ENCODE measurements around the gene MRPS21. TPM values are rescaled to one million over a fixed set of nuclear protein-coding genes. Genes with fewer than 3 reads are reported as not detected.

The MRPS21 gene
- total and polyA plus RNA-seq, 2 of the 8 experiments (the other 6 are each of a cell fraction or from before 2014, with no cell fraction given) = 81.9 to 99.8 TPM

DNA sequence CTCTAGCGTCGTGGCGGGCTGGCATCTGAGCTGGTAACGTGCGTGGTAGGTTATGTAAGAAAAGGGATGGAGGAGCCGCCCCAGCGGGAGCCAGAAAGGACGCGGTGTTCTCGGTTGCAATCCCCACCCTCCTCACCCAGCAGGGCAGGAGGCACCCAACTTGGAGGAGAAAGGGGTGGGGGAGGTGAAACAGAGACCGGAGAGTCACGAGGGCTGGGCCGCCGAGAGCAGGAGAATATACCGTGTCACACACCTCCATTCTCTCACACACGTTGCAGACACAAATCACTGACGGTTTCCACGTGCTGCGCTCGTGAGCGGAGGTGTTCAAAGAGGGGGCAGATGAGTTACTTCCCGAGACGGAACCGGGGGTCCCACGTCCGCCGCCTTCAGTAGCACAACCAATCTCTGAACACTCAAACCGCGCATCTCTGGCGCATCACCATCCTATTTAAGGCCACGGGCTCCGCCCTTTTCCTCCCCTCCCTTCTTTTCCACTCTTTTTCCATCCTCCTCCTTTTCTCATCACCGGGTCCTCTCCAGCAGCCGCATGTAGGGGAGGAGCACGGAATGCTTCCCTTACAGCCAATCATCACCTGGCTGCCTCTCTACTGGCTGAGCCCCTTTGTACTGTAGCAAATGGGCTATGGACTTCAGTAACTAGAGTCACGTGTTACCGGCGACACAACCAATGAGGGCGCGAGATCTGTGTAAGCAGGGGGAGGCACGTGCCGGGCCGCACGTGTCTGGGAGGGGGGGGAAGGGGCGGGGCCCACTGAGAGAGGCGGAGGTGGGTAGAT lies 11.7 kb upstream of the MRPS21 start, which contains the start of gene CIART (continued):
- TF ChIP-seq CTCF (IDR thresholded peaks at IDR 0.05; ENCODE audit: control extremely low read depth in 1 of 3, insufficient read depth in 1 of 3, low read depth in 1 of 3, low read length in 3 of 3) = no peak
- TF ChIP-seq POU5F1 (IDR thresholded peaks at IDR 0.05; ENCODE audit: low read depth, low read length) = no peak
- TF ChIP-seq ZNF274 (IDR thresholded peaks at IDR 0.05; ENCODE audit: borderline replicate concordance, extremely low read depth, low read length) = no peak
- TF ChIP-seq SP1 (IDR thresholded peaks at IDR 0.05; ENCODE audit: low read depth, low read length) = peak; percentile 93
- no peak for TF ChIP-seq CEBPB (IDR thresholded peaks at IDR 0.05; ENCODE audit: low read depth, low read length)
- no peak for TF ChIP-seq CTBP2 (IDR thresholded peaks at IDR 0.05; ENCODE audit: borderline replicate concordance, insufficient read depth, insufficient read length, low read length)
- TF ChIP-seq BCL11A (IDR thresholded peaks at IDR 0.05; ENCODE audit: low read depth in 2 of 2, low read length in 2 of 2) = no peak
- TF ChIP-seq PHF8 (conservative IDR thresholded peaks at IDR 0.05; ENCODE audit: low read depth, low read length) = peak; percentile 57
- no peak for TF ChIP-seq KDM4A (IDR thresholded peaks at IDR 0.05; ENCODE audit: low read depth, low read length, severe bottlenecking)
- TF ChIP-seq HDAC6 (IDR thresholded peaks at IDR 0.05; ENCODE audit: low read depth, low read length) = no peak
- TF ChIP-seq JUN (IDR thresholded peaks at IDR 0.05; ENCODE audit: low read depth, low read length) = no peak
- TF ChIP-seq KDM5A (IDR thresholded peaks at IDR 0.05; ENCODE audit: low read length) = no peak
- peak; percentile 72; the same call in 1 of the 2 replicates for TF ChIP-seq CHD2 (IDR thresholded peaks at IDR 0.05; ENCODE audit: low read length)
- peak; percentile 86 for TF ChIP-seq POLR2AphosphoS5 (IDR thresholded peaks at IDR 0.05; ENCODE audit: low read depth, low read length)
- TF ChIP-seq KDM1A (IDR thresholded peaks at IDR 0.05; ENCODE audit: borderline replicate concordance, low read length) = no peak
- no peak for TF ChIP-seq EGR1 (IDR thresholded peaks at IDR 0.05; ENCODE audit: borderline replicate concordance, low read depth, low read length)

Data from H1 (cell line).